HG03378 (cell line): ENCODE data around the gene WWOX.

ENCODE experiments used
- ATAC-seq: cut with Tn5 transposase; IDR thresholded peaks from one replicate; pipeline ENCODE4 v1.9.1; 2021; ENCODE audit warnings: mild to moderate bottlenecking, moderate library complexity; ENCODE audit not compliant: unreplicated experiment

Gene WWOX

DNA sequence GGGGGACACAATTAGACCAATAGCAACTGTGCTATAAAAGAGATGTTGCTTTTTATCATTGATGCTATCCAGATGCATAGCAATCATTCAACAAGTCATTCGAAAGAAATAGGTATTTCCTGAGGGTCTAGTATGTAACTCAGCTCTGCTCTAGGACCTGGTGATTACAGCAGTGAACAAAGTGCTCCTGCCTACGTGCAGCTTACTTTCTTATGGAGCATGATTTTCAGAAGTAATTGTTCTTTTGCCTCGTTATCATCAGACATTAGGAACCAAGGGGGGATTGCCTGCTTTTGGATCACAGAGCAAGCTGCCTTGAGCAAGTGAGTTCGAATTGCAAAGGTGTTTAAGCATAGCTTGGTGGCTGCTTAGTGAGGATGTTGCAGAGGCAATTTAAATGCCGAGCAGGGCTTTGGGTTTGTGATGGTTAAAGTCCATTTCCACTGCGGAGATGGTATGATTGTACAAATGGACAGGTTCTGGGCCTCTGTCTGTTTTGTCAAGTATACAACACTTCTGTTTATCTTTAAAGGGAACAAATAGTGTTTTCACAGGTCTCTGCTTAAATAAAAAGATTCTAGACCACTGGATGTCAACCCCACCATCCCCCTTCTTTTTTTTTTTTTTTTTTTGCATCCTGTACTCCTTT lies 41.5 kb downstream of the WWOX start:
- no peak for ATAC-seq

- ATAC-seq: no peak
These were observed 43.3 kb downstream of the WWOX start for GRCh38 chr16:78142788-78143187.

DNA sequence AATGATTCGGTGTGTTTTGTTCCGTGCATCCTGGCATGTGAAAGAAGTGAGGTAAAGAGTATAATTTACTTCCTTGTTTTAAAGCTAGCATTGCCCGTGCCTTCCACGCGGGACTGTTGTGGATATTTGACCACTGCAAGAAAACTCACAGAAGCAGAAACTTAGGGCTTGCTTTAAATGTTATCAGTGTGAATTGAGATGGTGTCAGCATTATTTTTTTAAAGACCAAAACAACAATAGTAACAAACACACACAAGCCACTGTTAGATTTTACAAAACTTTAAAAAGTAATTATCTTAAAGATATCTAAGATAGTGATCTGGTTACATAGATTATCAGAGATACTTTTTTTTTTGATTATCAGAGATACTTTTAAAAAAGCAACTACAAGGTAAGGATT lies 47.4 kb downstream of the WWOX start:
- ATAC-seq: no peak

DNA sequence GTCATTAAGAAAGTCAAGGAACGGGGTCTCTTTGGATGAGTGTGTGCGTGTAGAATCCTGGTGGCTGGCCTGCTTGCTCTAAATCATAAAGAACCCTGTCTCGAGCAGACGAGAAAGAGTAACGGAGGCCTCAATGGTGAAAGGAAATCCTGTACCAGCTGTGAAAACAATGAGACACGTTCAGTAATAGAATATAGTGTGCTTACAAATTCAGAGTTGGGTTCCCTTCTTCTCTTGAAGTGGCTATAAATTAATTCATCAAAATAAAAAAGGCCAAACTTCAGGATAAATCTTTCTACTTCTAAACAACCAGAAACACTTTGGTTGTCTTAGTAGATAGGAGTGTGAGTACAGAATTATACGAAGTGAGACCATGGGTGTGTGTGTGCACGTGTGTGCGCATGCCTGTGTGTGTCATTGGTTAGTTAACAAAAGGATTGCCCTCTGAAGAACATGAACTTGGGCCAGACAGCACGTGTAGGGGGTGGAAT lies 48.5 kb downstream of the WWOX start:
- ATAC-seq: no peak

DNA sequence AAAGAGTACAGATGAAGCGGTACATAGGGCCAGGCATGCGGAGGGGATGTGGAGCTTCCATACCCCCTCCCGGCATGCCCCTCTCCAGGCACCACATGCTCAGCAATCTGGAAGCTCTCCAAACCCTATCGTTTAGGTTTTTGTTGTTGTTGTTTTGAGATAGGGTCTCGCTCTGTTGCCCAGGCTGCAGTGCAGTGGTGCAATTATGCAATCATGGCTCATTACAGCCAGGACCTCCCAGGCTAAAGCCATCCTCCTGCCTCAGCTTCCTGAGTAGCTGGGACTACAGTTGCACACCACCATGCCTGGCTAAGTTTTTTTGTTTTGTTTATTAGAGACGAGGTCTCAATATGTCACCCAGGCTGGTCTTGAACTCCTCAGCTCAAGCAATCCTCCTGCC lies 50.8 kb downstream of the WWOX start:
- no peak for ATAC-seq

GRCh38 chr16:78154729-78155461 lies 55.4 kb downstream of the WWOX start:
- ATAC-seq: no peak

DNA sequence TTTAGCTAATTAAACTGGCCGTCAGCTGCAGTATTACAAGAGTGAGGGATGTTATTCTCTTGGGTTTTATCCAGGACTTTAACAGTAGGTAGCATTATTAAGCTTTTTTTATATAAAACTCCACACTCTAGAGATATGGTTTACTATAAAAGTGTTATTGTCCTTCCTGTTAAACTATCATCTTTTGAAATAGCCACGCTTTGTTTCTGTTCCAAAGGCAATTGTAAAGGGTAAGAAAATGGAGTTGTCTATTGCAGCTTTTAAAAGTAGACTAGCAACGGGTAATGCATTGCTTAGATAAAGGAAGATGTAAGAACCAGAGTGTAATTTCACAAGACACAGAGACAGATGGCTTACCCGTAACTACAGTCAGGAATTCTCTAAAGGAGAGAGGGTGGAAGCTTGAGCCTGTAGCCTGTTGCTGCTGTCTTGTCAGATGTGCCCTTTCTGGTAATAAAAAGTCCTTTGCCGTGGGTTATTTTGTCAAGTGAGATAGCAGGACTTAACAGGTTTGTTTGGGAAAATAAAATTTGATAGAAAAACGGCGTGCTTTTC lies 56.4 kb downstream of the WWOX start:
- ATAC-seq: no peak

GRCh38 chr16:78161023-78161729 lies 61.7 kb downstream of the WWOX start:
- no peak for ATAC-seq

DNA sequence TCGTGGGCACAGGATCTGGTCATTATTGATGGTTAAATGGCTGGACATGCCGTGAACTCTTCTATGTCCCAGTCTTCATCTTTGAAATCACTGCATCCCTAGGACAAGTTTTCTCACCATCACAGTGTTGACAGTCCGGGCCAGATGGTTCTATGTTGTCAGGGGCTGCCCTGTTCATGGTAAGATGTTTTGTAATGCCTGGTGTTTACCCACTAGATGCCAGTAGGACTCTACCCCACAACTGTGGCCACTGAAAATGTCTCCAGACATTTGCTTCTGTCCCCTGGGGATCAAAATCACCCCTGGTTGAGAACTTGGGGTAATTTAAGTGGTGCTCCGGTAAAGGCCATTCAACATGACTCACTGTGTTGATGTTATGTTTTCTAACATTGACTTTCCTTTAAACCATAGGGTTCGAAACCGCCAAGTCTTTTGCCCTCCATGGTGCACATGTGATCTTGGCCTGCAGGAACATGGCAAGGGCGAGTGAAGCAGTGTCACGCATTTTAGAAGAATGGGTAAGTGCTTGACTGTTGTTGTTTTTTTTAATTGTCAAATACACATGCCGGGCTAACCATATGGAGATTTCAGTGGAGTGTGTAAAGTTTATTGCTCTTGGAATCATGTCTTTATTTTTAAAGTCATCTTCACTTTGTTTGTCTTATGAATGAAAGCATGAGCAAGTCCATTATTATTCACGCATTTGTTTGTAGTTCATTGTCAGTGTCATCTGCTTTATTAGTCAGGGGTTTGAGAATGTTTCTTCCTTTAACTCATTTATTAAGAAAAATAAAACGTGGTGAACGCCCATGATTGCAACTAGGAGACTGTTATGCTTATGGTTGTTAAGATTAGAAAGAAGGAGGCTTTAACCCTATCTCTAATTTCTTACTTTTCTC lies 64.6 kb downstream of the WWOX start:
- no peak for ATAC-seq

GRCh38 chr16:78170494-78170933 lies 71.1 kb downstream of the WWOX start:
- ATAC-seq: no peak

DNA sequence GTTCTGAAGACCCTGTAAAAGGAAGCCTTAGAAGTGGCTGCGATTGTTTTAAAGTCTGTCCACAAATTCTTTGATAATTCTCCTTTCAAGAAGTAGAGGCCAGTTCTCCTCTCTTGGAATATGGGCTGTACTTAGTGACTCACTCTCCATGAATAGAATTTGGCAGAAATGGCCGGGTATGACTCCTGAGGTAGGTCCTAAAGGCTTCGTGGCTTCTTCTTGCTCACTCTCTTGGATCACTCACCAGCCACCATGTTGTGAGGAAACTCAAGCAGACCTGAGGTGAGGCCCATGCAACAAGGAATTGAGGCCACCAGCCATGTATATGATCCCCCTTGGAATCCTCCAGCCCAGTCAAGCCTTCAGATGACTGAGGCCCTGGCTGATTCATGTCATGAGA lies 75.8 kb downstream of the WWOX start:
- ATAC-seq: no peak

DNA sequence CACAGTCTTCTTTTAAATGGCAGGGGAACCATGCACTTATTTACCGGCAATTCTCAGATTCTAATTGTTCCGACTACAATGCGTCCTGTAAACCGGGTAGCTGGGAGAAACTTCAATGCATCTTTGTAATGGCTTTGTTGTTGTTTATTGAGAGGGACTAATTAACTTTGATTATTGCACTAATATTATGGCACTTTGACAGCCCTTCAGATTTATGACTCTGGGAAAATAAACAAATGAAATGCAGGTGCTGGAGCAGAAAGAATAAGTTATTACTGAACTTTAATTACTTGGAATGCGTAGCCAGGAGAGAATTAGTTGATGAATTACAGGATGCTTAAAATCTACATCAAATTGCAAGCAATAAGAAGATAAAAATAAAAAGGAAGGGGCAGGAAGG lies 77.0 kb downstream of the WWOX start:
- ATAC-seq: no peak

GRCh38 chr16:78177218-78177617 lies 77.8 kb downstream of the WWOX start:
- no peak for ATAC-seq

DNA sequence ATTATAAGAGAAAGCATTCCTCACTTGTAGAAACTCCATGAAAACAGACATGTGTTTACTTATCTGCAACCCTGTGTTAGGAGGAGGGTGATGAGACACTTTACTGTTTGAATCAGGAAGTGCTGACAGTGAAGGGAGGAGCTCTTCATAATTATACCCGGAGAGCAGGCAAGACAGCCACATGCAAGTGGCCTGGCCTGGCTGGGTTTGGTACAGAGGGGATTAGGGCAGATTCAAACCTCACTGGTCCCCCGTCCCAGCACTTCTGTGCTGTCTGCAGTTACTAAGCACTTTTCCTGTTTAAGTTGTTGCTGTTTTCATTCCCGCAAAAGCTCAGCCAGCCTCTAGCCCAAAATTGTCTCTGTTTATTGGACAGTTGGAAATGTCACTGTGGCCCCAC lies 78.5 kb downstream of the WWOX start:
- ATAC-seq: no peak

DNA sequence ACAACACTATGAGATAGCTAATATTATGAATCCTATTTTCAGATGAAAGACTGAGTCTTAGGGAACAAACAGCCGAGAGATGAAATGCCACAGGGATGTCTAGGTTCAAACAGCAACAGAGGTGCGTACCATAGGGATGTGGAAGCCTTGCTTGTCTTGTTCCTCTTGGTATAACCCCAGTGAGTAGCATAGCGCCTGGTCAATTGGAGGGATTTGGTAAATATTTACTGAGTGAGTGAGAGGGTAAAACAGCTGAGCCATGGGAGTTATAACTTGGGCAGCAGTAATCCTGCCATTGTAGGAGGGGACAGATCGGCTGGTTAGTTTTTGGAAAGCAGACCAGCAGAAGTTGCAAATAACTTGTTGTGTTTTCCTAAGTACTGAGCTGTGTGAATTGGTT lies 80.2 kb downstream of the WWOX start:
- ATAC-seq: no peak

DNA sequence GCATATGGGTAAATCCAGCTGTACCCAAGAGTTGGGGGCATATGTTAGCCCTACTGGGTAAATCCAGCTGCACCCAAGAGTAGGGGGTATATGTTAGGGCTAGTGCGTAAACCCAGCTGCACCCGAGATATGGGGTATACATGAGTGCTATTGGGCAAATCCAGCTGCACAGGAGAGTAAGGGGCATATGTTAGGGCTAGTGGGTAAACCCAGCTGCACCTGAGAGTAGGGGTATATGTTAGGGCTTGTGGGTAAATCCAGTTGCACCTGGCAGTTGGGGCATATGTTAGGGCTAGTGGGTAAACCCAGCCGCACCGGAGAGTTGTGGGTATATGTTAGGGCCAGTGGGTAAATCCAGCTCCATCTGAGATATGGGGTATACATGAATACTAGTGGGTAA lies 80.9 kb downstream of the WWOX start:
- no peak for ATAC-seq

GRCh38 chr16:78183437-78184237 lies 84.2 kb downstream of the WWOX start:
- no peak for ATAC-seq

GRCh38 chr16:78184238-78185183 lies 85.1 kb downstream of the WWOX start:
- ATAC-seq: no peak

DNA sequence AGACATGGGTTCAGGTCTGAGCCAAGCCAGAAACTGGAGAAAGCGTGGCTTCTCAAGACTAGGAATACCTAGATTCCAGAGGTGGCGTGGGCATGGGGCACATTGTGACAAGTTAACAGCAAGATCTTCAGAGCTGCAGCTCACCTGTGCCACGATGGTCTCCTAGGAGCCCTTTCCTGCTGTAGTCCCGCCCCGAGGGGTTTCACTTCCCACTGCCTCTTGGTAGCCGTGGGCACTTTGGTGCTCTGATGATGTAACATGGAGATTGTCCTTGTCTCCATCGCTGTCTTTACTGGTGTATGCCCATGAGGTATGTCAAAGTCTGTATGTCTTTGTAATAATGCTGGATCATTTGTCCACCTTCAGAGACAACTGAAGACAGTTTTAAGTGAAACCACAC lies 89.7 kb downstream of the WWOX start:
- ATAC-seq: no peak
